DMS79 (cell line): ENCODE measurements around the gene MLPH.

ENCODE experiments used
- DNase-seq: peaks from one replicate; lab custom pipeline; 2025; lab: John Stamatoyannopoulos, UW

The MLPH gene

DNA sequence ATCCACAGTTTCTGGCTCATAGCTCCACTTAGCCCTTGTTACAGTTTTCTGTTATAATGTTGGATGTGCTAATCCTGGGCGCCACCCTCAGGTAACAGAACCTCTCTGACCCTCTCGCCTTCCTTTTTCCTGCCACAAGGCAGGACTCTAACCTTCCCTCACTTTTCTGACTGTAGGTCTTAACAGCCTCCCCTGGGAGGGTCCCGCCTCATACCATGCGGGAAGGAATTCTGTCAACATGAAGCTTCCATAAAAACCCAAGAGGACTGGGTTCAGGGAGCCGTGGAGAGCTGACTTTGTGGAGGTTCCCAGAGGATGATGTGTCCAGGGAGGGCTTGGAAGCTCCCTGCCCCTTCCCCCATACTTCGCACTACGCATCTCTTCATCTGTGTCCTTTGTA is 115.4 kb downstream of the MLPH start:
- no peak for DNase-seq

DNA sequence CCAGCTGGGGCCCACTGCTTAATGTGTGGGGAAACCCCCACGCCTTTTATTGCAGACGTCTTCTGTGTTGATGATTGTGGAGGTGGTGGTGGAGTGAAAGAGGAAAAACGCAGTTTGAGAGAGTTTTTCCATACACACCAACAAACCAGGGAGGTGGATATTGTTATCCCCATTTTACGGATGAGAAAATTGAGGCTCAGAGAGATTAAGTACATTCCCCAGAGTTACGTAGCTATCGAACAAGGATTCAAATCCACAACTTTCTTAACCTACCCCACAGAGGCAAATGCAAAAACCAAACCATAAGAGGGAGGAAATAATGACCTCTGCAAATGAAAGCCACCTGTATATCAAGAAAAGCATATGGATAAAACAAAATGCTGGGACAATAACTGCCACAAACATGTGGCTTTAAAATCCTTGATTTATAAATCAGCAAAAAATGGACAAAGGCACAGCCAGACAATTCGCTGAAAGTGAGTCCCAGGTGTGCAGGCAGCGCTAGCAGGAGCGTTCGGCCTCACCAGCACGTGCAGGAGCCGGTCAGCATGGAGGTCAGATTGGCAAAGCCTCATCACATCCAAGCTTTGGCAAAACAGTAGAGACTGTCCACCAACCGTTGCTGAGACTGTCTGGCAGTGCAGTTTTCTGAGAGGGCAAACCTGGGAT is 116.1 kb downstream of the MLPH start:
- DNase-seq, result no peak

DNA sequence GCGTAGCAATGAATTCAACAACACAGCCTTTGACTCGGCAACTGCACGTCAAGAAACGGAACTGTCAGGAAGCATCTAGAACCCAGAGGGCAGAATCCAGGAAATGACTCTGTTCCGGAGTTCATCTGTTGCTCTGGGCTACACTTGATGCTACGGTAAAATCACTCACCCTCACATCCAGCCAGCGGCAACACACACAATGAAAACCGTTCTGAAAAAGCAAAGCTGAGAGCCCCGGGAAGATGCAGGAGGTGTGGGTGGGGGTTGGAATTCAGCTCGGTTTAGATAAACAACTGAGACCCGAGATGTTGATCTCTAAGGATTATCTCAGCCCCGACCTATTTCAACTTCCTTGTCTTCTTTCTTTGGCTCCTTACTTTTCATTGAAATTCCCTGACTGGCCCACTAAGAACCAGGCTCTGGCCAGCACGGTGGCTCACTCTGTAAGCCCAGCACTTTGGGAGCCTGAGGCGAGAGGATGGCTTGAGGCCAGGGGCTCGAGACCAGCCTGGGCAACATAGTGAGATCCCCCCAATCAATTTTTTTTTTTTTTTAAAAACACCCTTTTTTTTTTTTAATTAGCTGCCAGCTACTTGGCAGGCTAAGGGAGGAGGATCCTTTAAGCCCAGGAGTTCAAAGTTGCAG is 116.8 kb downstream of the MLPH start:
- no peak for DNase-seq

DNA sequence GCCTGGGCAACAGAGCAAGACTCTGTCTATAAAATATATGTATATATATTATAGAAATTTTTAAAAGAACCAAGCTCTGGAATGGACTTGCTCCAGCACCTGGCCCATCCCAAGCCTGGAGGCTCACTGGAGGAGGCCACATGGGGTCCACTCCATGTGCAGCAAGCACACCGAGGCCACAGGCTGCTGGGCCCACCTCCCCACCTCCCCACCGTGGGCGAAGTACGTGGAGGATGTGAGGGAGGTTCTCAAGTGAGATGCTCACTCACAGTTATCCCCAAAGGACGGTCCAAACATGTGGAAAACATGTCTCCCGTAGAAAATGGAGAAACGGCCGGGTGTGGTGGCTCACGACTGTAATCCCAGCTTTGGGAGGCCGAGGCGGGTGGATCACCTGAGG is 117.3 kb downstream of the MLPH start:
- DNase-seq, result no peak
